Smooth muscle cell (in vitro differentiated cells): Measurements from ENCODE around the gene OR4D2. TPM values are rescaled to one million over a fixed set of nuclear protein-coding genes. Genes with fewer than 3 reads are reported as not detected.

ENCODE experiments used
- DNase-seq: peaks from one replicate; lab custom pipeline; 2025; ENCODE audit not compliant: unreplicated experiment; lab: John Stamatoyannopoulos, UW
- H2AFZ ChIP-seq: fragments of 200-600 bp; sonication (generic); 2 replicates; pipeline ENCODE4 v1.6.0; 2016; ENCODE audit warnings: antibody characterized with exemption, low read depth, mild to moderate bottlenecking
- H3F3A ChIP-seq: fragments of 200-600 bp; sonication (generic); 2 replicates; pipeline ENCODE4 v1.6.0; 2017; ENCODE audit warnings: antibody characterized with exemption, low read depth
- H3K27ac ChIP-seq: fragments of 200-600 bp; sonication (generic); 2 replicates; pipeline ENCODE4 v1.5.1; 2016; ENCODE audit warnings: low read depth, mild to moderate bottlenecking
- H3K27me3 ChIP-seq: fragments of 200-600 bp; sonication (generic); 2 replicates; pipeline ENCODE4 v1.6.1; 2016; ENCODE audit warnings: low read depth, mild to moderate bottlenecking
- H3K36me3 ChIP-seq: fragments of 200-600 bp; sonication (generic); 2 replicates; pipeline ENCODE4 v1.5.1; 2016; ENCODE audit warnings: low read depth
- H3K4me1 ChIP-seq: fragments of 200-600 bp; sonication (generic); 2 replicates; pipeline ENCODE4 v1.5.1; 2016; ENCODE audit warnings: low read depth
- H3K4me2 ChIP-seq: fragments of 200-600 bp; sonication (generic); 2 replicates; pipeline ENCODE4 v1.6.0; 2016; ENCODE audit warnings: mild to moderate bottlenecking
- H3K4me3 ChIP-seq: fragments of 200-600 bp; sonication (generic); 2 replicates; pipeline ENCODE4 v1.5.1; 2016; ENCODE audit warnings: mild to moderate bottlenecking
- H3K79me2 ChIP-seq: fragments of 200-600 bp; sonication (generic); 2 replicates; pipeline ENCODE4 v1.6.0; 2016; ENCODE audit warnings: low read depth, mild to moderate bottlenecking
- H3K9ac ChIP-seq: fragments of 200-600 bp; sonication (generic); 2 replicates; pipeline ENCODE4 v1.6.0; 2016; ENCODE audit warnings: low read depth
- H3K9me3 ChIP-seq: fragments of 200-600 bp; sonication (generic); replicated peaks from 2 replicates; pipeline ENCODE4 v1.5.1; 2016; ENCODE audit warnings: low read depth
- H4K20me1 ChIP-seq: fragments of 200-600 bp; sonication (generic); 2 replicates; pipeline ENCODE4 v1.6.0; 2016; ENCODE audit warnings: low read depth
- WGBS: methylation state at CpG from one replicate; pipeline ENCODE4 v1.1.7; 2016; ENCODE audit warnings: low lambda C conversion rate; 5-methylcytosine and 5-hydroxymethylcytosine counted together
- polyA plus RNA-seq: library from polyadenylated mRNA; unstranded; fragments of >200 nt; fragmentation: Nextera tagmentation; extraction: Ambion mirVana; gene quantifications from 2 replicates; pipeline ENCODE4 v1.2.1, GENCODE V29; 2016
- total RNA-seq: library from RNA; depleted of rRNA; stranded (reverse); fragments of >200 nt; gene quantifications from 2 replicates; pipeline ENCODE4 v1.2.3, GENCODE V29; 2014
- TF ChIP-seq, protein P1 (sequence below): fragments of 200-600 bp; sonication (generic); IDR thresholded peaks from 2 replicates; pipeline ENCODE4 v1.5.1; 2017; ENCODE audit warnings: borderline replicate concordance, mild to moderate bottlenecking, antibody characterized with exemption; ENCODE audit not compliant: insufficient read depth, poor library complexity, severe bottlenecking

The OR4D2 gene
- total and polyA plus RNA-seq, 2 experiments from 2014 or later, result not detected

DNA sequence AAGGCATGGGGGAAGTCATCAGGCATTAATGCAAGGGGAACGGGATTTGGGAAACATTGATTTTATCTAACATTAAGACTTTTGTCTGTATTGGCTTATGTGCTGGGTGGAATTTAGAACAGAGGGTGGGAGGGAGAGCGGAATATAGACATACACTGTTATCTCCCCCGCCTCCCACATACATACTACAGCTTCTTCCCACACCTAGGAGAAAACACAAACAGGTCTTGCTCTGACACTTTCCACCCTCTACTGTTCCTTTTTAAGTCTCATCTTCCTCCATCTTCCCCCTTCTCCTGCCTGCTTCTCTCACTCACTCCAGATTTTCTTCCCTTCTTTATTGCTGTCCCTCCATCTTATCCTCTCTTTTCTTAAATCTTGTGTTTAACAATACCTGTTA, 18.2 kb upstream of the OR4D2 start:
- WGBS, result 82% methylated on average over 3 of the region's 3 CpGs
- Histone ChIP-seq H3K27me3 (peaks cover 61% of the 10 kb centered on the region), H3K27ac (no peak overlapping the region)

DNA sequence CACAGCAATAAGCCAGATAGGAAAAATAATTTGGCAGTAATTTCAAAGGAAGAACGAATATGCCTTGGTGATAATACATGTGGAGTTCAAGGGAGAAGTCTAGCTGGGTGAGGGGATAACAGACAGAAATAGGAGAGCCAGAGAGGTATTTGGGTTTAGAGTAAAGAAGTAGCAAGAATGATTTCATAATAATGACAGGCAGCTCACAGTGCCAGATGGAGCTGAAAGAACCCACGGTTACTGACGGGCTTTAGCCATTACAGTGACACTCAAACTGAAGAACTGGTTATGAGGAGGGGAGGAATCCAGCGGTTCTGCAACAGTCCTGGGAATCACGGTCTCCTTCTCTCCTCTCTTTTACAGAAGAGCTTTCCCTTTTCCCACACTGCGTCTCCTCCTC, 16.4 kb upstream of the OR4D2 start:
- Histone ChIP-seq H3K9me3 (no peaks in the 10 kb centered on the region), H3K27ac (no peak overlapping the region), H3K4me2 (no peak overlapping the region), H3K27me3 (peaks cover 79% of the 10 kb centered on the region), H4K20me1 (no peaks in the 10 kb centered on the region), H3K9ac (no peak overlapping the region), H3K79me2 (no peaks in the 10 kb centered on the region), H2AFZ (no peak overlapping the region), H3K4me1 (no peaks in the 10 kb centered on the region), H3F3A (no peaks in the 10 kb centered on the region), H3K36me3 (no peaks in the 10 kb centered on the region), H3K4me3 (no peak overlapping the region)
- DNase-seq, result no peak
- WGBS, result 65% methylated on average over 6 of the region's 6 CpGs
- TF ChIP-seq, protein P1, sequence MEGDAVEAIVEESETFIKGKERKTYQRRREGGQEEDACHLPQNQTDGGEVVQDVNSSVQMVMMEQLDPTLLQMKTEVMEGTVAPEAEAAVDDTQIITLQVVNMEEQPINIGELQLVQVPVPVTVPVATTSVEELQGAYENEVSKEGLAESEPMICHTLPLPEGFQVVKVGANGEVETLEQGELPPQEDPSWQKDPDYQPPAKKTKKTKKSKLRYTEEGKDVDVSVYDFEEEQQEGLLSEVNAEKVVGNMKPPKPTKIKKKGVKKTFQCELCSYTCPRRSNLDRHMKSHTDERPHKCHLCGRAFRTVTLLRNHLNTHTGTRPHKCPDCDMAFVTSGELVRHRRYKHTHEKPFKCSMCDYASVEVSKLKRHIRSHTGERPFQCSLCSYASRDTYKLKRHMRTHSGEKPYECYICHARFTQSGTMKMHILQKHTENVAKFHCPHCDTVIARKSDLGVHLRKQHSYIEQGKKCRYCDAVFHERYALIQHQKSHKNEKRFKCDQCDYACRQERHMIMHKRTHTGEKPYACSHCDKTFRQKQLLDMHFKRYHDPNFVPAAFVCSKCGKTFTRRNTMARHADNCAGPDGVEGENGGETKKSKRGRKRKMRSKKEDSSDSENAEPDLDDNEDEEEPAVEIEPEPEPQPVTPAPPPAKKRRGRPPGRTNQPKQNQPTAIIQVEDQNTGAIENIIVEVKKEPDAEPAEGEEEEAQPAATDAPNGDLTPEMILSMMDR, result no peak

More for the DNA sequence above, 18.2 kb upstream of the OR4D2 start:
- Histone ChIP-seq H3K79me2 (no peaks in the 10 kb centered on the region), H3K9me3 (no peaks in the 10 kb centered on the region), H3K4me3 (no peak overlapping the region), H3K4me1 (no peaks in the 10 kb centered on the region), H2AFZ (no peak overlapping the region), H3K4me2 (no peak overlapping the region), H3F3A (no peaks in the 10 kb centered on the region), H3K9ac (no peak overlapping the region), H3K36me3 (no peaks in the 10 kb centered on the region), H4K20me1 (no peaks in the 10 kb centered on the region)
- TF ChIP-seq, protein P1, result no peak
- DNase-seq, result no peak

DNA sequence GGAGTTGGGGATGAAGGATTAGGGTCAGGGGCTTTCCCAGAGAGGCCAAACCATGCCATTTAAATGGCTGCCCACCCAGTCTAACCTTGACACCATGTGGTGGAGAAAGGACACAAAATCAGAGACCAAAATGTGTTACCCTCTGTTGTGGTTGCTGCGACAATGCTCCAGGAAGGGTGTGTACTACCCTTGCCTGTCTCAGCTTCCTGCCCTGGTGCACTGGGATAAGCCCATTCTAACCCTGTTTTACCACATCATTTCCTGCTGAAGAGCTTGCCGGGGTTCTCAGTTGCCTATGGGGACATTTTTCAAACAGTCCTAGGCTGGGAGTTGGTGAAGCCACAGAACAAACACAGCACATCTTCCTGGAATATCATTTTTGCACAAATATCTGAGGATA, 13.7 kb upstream of the OR4D2 start:
- H3K79me2 ChIP-seq, result no peaks in the 10 kb centered on the region
- no peaks in the 10 kb centered on the region for H3K4me1 ChIP-seq
- H3F3A ChIP-seq, result no peaks in the 10 kb centered on the region
- H3K4me2 ChIP-seq, result no peak overlapping the region
- no peak overlapping the region for H2AFZ ChIP-seq
- H3K9ac ChIP-seq, result no peak overlapping the region
- no peak overlapping the region for H3K27ac ChIP-seq
- H3K27me3 ChIP-seq, result peaks cover 95% of the 10 kb centered on the region
- DNase-seq, result no peak
- WGBS, result 72% methylated on average over 2 of the region's 2 CpGs
- TF ChIP-seq, protein P1, result no peak
- no peaks in the 10 kb centered on the region for H3K9me3 ChIP-seq
- H4K20me1 ChIP-seq, result no peaks in the 10 kb centered on the region
- no peak overlapping the region for H3K4me3 ChIP-seq
- no peaks in the 10 kb centered on the region for H3K36me3 ChIP-seq

DNA sequence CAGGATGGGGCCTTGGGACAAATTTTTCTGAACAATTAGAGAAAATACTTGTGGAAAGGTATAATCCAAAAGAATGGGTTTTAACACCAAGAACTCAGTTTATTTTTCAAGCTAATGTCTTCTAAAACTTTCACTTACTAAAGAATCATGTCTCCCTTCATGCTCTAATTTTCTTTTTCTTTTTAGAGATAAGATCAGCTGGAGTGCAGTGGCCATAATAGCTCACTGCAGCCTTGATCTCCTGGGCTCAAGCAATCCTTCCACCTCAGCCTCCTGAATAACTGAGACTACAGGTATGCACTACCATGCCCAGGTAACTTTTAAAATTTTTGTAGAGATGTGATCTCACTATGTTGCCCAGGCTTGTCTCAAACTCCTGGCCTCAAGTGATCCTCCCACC, 13.1 kb upstream of the OR4D2 start:
- H3K9me3 ChIP-seq, result no peaks in the 10 kb centered on the region
- no peaks in the 10 kb centered on the region for H3F3A ChIP-seq
- H3K27me3 ChIP-seq, result peaks cover 95% of the 10 kb centered on the region
- H2AFZ ChIP-seq, result no peak overlapping the region
- H3K4me3 ChIP-seq, result no peak overlapping the region
- no peaks in the 10 kb centered on the region for H3K4me1 ChIP-seq
- no peak for DNase-seq
- no peaks in the 10 kb centered on the region for H4K20me1 ChIP-seq
- no peaks in the 10 kb centered on the region for H3K79me2 ChIP-seq
- H3K4me2 ChIP-seq, result no peak overlapping the region
- no peaks in the 10 kb centered on the region for H3K36me3 ChIP-seq
- TF ChIP-seq, protein P1, result no peak
- no peak overlapping the region for H3K9ac ChIP-seq
- H3K27ac ChIP-seq, result no peak overlapping the region
